H1 (cell line): ENCODE data around the gene NMT1. TPM values are rescaled to one million over a fixed set of nuclear protein-coding genes. Genes with fewer than 3 reads are reported as not detected.

Experiments
- ATF2 ChIP-seq: IDR thresholded peaks from 2 replicates; pipeline ENCODE4 v1.6.1; 2012; ENCODE audit warnings: low read length, inconsistent platforms
- HDAC2 ChIP-seq, 2 experiments: fragments of 300-600 bp in 1 of 2; sonication (generic) in 1 of 2; IDR thresholded peaks; 2 replicates each; pipeline ENCODE4 v1.6.1; 2011 to 2012; ENCODE audit warnings: low read depth in 2 of 2, low read length in 2 of 2, mild to moderate bottlenecking in 2 of 2, moderate library complexity in 2 of 2, borderline replicate concordance in 1 of 2, inconsistent platforms in 1 of 2
- POLR2AphosphoS5 ChIP-seq: IDR thresholded peaks from 2 replicates; pipeline ENCODE4 v1.6.1; 2011; ENCODE audit warnings: low read depth, low read length
- polyA plus RNA-seq, 7 experiments: library from polyadenylated mRNA; depleted of rRNA in 3 of 7; stranded (reverse) in 5 of 7; unstranded in 2 of 7; fragments of >200 nt in 5 of 7; fragments of 200-250 nt in 2 of 7; gene quantifications; 1 replicate in 5 of 7; 2 replicates in 1 of 7; 4 replicates in 1 of 7; pipeline versions ENCODE4 v1.2.1 to v1.2.3, GENCODE V29; 2011 to 2013; ENCODE audit warnings: missing spikeins in 2 of 7, mixed read lengths in 2 of 7
- total RNA-seq: library from RNA; stranded (reverse); fragmentation: NEBNext Ultra II Directional; extraction: Animal tissue kit (Norgen Biotek cat#: 25700); gene quantifications from 2 replicates; pipeline ENCODE4 v1.2.1, GENCODE V29; 2021

Gene NMT1
- total and polyA plus RNA-seq, 2 of the 8 experiments (the other 6 are each of a cell fraction or from before 2014, with no cell fraction given), result 42.9 to 149 TPM

GRCh38 chr17:45035848-45036247 is 25.3 kb upstream of the NMT1 start (continued):
- TF ChIP-seq POLR2AphosphoS5 (no peak), ATF2 (no peak), HDAC2 (IDR thresholded peaks at IDR 0.05; ENCODE audit: borderline replicate concordance in 1 of 2, low read depth in 2 of 2, low read length in 2 of 2) (no peak)
